Activated T-cell treated with anti-CD3 and anti-CD28 coated beads, Interleukin-2, amount 50 U/mL, for 4 hours (primary cell): Measurements from ENCODE around the gene AGAP2. TPM values are rescaled to one million over a fixed set of nuclear protein-coding genes. Genes with fewer than 3 reads are reported as not detected.
"Not testable (repeated sequence)": the region's sequence is repeated elsewhere in the genome, so short reads cannot be mapped to it uniquely, and the experiment has no call there.

ENCODE experiments used
- ATAC-seq, 2 donors: fragments of 200-7000 bp; cut with Tn5 transposase; one replicate each; pipeline ENCODE4 v1.10.0; 2021
- DNase-seq: peaks from one replicate; pipeline ENCODE4 v3.0.0-alpha.2; 2020
- H3K27me3 Mint-ChIP-seq: one replicate; pipeline ENCODE4 v1.8.0; 2021; ENCODE audit warnings: low read depth, mixed read lengths
- H3K36me3 Mint-ChIP-seq: one replicate; pipeline ENCODE4 v1.8.0; 2022; ENCODE audit warnings: mixed read lengths; ENCODE audit not compliant: insufficient read depth
- H3K4me1 Mint-ChIP-seq: one replicate; pipeline ENCODE4 v1.8.0; 2021; ENCODE audit warnings: low read depth, mixed read lengths
- H3K4me3 Mint-ChIP-seq: one replicate; pipeline ENCODE4 v1.8.0; 2021; ENCODE audit warnings: mild to moderate bottlenecking, moderate library complexity, mixed read lengths
- H3K9me3 Mint-ChIP-seq: one replicate; pipeline ENCODE4 v1.8.0; 2021; ENCODE audit warnings: mixed read lengths
- total RNA-seq, 3 donors: library from RNA; stranded (reverse); gene quantifications; one replicate each; pipeline ENCODE4 v1.2.1, GENCODE V29; 2021

Gene AGAP2
- total RNA-seq, 3 donors from 2014 or later: 24.4 to 28.1 (median 25.8) TPM

DNA sequence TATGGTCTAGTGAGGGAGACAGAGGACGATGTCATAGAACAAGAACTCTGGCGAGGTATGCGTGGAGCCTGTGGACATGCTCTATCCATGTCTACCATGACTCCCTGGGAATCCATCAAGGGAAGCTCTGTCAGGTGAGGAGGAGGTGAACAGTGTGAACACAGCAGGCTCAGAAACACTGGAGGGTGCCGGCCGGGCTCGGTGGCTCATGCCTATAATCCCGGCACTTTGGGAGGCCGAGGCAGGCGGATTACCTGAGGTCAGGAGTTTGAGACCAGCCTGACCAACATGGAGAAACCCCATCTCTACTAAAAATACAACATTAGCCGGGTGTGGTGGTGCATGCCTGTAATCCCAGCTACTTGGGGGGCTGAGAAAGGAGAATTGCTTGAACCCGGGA is 36.1 kb upstream of the AGAP2 start:
- Mint-ChIP-seq H3K36me3 (peaks cover 20% of the 10 kb centered on the region), H3K4me1 (peaks cover 34% of the 10 kb centered on the region)
- not testable (repeated sequence) for H3K27me3 Mint-ChIP-seq, H3K9me3 Mint-ChIP-seq, DNase-seq, H3K4me3 Mint-ChIP-seq, ATAC-seq

DNA sequence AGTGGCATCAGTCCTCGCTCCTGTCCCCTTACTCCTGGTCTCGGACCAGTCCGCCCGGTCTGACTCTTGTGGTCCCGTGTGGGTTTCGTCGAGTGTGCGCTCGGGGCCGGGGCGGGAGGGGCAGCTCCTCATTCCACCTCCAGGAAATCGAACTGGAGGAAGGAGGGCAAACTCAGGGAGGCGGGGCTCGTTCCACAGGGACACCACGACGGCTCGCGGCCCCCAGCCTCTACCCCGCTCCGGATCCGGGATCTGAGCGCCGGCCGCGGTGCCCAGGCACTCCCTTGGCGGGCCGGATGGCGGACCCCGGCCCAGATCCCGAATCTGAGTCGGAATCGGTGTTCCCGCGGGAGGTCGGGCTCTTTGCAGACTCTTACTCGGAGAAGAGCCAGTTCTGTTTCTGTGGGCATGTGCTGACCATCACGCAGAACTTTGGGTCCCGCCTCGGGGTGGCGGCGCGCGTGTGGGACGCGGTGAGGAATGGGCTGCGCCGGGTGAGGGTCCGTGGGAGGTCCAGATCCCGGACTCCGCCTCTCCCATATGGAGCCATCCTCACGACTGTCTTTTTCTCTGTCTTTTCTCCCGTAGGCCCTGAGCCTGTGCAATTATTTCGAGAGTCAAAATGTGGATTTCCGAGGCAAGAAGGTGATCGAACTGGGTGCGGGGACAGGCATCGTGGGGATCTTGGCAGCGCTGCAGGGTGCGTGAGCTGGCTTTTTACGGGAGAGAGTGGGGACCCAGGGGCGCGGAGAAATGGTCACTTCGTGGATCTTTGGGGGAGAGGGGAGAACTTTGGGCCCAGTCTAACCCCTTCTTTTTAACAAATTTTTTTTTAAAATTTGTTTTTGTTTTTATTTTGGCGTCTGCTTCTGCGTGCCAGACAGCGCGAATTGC is 34.1 kb upstream of the AGAP2 start, which contains the start of gene EEF1AKMT3:
Gene EEF1AKMT3 (plus strand): TSS at position 186 of the 894 bp plus-strand sequence. CDS start 111 bp downstream, at position 297.
- peaks cover 25% of the 10 kb centered on the region for H3K4me1 Mint-ChIP-seq
- DNase-seq (no peak), ATAC-seq (peak; percentile 26 to 31)
- peaks cover 31% of the 10 kb centered on the region for H3K36me3 Mint-ChIP-seq
- no peaks in the 10 kb centered on the region for H3K9me3 Mint-ChIP-seq
- H3K27me3 Mint-ChIP-seq: no peaks in the 10 kb centered on the region
- H3K4me3 Mint-ChIP-seq: peak within 1 kb of the TSS; percentile 98

DNA sequence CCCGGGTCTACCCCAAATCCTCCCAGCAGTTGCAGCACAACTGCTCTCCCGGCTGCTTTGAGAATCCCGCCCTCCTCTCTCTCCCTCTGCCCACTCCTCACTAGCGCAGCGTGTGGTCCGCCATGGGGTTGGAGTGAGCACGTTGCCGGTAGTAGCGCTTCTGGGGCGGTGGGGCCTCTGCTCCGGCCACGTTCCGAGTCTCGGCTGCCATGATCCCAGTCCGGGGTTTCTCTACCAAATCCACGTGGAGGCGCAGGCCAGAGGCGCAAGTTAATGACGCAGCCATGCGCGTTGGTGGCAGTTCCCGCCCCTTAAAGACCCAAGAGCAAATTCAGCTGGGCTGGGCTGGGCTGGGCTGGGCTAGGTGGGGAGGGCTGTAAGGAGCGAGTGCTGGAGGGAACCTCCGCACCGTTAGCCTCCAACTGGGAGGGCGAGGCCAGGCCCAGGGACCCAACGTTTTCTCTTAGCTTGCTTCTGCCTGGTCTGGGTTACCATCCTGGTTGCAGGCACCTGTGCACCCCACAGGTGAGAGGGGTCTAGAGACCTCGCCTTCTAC is 33.4 kb upstream of the AGAP2 start, which contains the start of gene METTL1:
Gene METTL1 (minus strand): TSS at position 233 of the 556 bp plus-strand sequence. CDS start 22 bp downstream, at position 211.
- Mint-ChIP-seq H3K4me3 (peak within 1 kb of the TSS; percentile 98), H3K36me3 (peaks cover 31% of the 10 kb centered on the region), H3K4me1 (peaks cover 26% of the 10 kb centered on the region), H3K9me3 (no peaks in the 10 kb centered on the region), H3K27me3 (peaks cover 2% of the 10 kb centered on the region)
- DNase-seq (peak; percentile 90), ATAC-seq (peak; percentile 88)

DNA sequence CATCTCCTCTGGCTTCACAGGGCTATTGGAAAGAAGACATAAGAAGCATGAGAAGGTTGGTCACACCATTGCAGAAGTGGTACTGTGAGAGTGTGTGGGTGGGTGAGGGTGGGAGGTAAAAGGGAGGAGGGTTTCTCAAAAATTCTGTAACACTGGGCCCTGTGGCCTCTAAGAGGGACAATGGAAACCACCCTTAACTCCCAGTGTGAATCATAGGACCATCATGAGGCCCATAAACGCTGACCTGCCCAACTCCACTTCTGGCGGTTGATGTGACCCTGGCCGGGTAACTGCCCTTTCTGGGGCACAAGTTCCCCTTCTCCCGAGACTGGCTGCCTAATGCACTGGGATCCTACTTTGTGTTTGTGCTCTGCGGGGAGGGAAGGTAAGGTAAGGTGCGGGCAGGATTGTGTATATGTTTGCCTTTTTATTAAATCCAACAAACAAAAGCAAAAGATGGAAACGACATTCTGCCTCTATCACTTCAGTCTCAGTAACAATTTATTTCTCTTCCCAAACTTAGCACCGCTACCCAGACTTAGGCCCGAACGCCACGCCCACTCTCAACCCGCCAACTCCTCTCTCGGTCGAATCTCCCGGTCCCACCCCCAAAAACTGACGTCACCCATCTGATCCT is 32.8 kb upstream of the AGAP2 start:
- H3K27me3 Mint-ChIP-seq: peaks cover 7% of the 10 kb centered on the region

GRCh38 chr12:57770734-57771133 is 32.2 kb upstream of the AGAP2 start:
- H3K27me3 Mint-ChIP-seq: peaks cover 10% of the 10 kb centered on the region
- no peak for DNase-seq
- peaks cover 29% of the 10 kb centered on the region for H3K36me3 Mint-ChIP-seq
- peaks cover 37% of the 10 kb centered on the region for H3K4me1 Mint-ChIP-seq
- no peak for ATAC-seq
- H3K4me3 Mint-ChIP-seq: peak overlapping the region; percentile 98
- no peaks in the 10 kb centered on the region for H3K9me3 Mint-ChIP-seq

More for the DNA sequence above, 32.8 kb upstream of the AGAP2 start:
- Mint-ChIP-seq H3K4me3 (peak overlapping the region; percentile 98), H3K4me1 (peaks cover 32% of the 10 kb centered on the region), H3K36me3 (peaks cover 31% of the 10 kb centered on the region), H3K9me3 (no peaks in the 10 kb centered on the region)
- DNase-seq (peak; percentile 91), ATAC-seq (peak; percentile 80 to 83)

GRCh38 chr12:57769594-57769993 is 31.1 kb upstream of the AGAP2 start:
- Mint-ChIP-seq H3K4me3 (peak overlapping the region; percentile 49), H3K27me3 (peaks cover 15% of the 10 kb centered on the region), H3K36me3 (peaks cover 25% of the 10 kb centered on the region), H3K4me1 (peaks cover 44% of the 10 kb centered on the region), H3K9me3 (no peaks in the 10 kb centered on the region)
- ATAC-seq (no peak), DNase-seq (no peak)

DNA sequence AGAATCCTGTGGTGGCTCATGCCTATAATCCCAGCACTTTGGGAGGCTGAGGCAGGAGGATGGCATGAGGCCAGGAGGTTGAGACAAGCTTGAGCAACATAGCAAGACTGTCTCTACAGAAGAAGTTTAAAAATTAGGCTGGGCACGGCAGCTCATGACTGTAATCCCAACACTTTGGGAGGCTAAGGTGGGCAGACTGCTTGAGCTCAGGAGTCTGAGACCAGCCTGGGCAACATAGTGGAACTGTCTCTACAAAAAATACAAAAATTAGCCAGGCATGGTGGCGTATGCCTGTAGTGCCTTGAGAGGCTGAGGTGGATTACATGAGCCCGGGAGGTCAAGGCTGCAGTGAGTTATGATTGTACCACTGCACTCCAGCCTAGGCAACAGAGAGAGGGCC is 29.3 kb upstream of the AGAP2 start:
- peaks cover 26% of the 10 kb centered on the region for H3K27me3 Mint-ChIP-seq

DNA sequence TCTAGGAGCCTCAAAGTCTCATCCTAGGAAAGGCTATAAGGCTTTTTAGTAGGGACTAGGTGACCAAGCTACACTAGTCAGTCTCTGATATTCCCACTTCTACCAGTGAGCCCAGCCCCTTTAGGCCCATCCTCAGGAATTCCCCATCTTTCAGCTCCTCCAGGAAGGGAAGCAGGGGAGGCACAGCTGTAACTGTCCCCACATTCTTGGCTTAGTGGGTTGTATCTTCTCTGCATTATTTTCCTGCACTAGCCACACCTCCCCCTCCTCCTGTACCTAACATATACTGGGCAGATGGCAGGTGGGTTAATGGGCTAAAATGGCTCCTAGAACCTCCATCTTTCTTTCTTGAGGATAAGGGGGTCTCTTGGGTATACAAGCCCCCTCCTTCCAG is 28.8 kb upstream of the AGAP2 start:
- Mint-ChIP-seq H3K9me3 (no peaks in the 10 kb centered on the region), H3K27me3 (peaks cover 26% of the 10 kb centered on the region), H3K4me3 (no peak overlapping the region), H3K4me1 (peaks cover 44% of the 10 kb centered on the region), H3K36me3 (peaks cover 33% of the 10 kb centered on the region)
- no peak for DNase-seq
- ATAC-seq: no peak

More for the DNA sequence above, 29.3 kb upstream of the AGAP2 start:
- Mint-ChIP-seq H3K36me3 (peaks cover 30% of the 10 kb centered on the region), H3K9me3 (no peaks in the 10 kb centered on the region), H3K4me1 (peaks cover 47% of the 10 kb centered on the region), H3K4me3 (no peak overlapping the region)
- ATAC-seq: no peak
- DNase-seq: no peak

GRCh38 chr12:57766464-57767304 is 28.1 kb upstream of the AGAP2 start, which contains the start of gene CYP27B1:
CYP27B1 (minus strand) TSS chr12:57767078; CDS start chr12:57767041, 37 bp downstream.
- Mint-ChIP-seq H3K36me3 (peaks cover 33% of the 10 kb centered on the region), H3K4me3 (peak within 1 kb of the TSS; percentile 90), H3K9me3 (no peaks in the 10 kb centered on the region), H3K27me3 (peaks cover 26% of the 10 kb centered on the region), H3K4me1 (peaks cover 42% of the 10 kb centered on the region)
- ATAC-seq (peak in 1 of 2 donors; percentile 3), DNase-seq (no peak)

DNA sequence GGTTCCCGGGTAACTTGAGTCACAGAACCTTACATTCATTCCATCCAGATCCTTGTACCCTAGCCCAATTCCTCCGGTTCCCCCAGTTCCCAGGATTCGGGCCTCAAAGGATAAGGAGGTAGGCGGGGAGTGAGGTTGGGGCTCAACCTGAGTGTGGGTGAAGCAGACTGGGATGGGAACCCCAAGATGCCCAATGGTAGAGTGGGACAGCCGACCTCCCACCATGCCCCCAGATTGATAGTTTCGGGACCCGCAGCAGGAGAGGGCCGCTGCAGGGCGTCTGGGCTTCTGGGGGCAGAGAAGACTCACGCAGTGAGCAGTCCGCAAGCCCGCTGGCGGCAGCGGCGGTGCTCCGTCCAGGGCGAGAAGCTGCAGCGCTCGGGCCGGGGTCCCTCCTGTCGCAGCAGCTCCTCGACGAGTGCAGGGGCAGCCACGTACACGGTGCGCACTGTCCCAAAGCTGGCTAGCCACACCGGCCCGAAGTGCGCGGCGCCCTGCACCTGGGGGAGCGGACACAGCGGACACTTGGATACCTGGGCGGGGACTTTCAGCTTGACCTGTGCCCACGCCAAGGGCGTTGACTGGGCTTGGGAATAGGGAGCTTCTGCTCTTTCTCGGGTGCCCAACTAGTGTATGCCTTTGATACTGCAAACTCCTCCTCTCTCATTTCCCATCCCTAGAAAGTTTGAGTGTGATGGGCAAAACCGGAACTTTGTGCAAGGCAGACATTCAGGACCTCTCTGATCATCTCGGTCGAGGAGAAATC is 27.3 kb upstream of the AGAP2 start:
- H3K9me3 Mint-ChIP-seq: no peaks in the 10 kb centered on the region
- H3K4me3 Mint-ChIP-seq: peak overlapping the region; percentile 90
- H3K4me1 Mint-ChIP-seq: peaks cover 37% of the 10 kb centered on the region
- no peak for DNase-seq
- peak; percentile 11 to 18 for ATAC-seq
- H3K27me3 Mint-ChIP-seq: peaks cover 26% of the 10 kb centered on the region
- H3K36me3 Mint-ChIP-seq: peaks cover 32% of the 10 kb centered on the region

DNA sequence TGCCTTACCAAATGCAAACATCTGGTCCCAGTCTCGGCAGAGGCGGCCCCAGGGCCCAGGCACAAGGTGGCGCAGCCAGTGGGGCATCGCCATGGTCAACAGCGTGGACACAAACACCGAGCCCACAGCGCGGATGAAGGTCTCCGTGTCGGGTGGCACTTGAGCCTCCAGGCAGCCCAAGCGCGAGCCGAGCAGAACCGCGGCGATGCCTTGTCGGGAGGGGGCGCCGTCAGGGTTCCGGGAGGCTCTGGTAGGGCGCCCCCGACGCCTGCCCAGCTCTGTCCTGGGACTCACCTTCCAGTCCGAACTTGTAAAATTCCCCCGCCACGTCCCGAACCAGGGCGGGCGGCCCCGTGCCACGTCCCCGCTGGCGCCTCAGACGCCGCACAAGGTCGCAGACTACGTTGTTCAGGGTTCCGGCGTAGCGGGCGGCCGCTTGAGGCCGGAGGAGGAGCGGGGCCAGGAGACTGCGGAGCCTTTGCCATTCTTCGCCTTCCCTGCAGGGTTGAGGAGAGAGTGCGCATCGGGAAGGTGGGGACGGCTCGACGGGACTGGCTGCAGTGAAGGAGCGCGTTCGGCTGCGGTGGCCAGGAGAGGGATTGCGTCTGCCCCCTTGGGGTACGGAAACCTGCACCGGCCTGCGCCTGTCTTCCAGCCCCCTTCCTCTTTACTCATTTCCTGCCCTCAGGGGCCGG is 26.6 kb upstream of the AGAP2 start:
- DNase-seq (peak; percentile 52), ATAC-seq (peak; percentile 74 to 80)
- peaks cover 31% of the 10 kb centered on the region for H3K4me1 Mint-ChIP-seq
- no peaks in the 10 kb centered on the region for H3K9me3 Mint-ChIP-seq
- H3K27me3 Mint-ChIP-seq: peaks cover 26% of the 10 kb centered on the region
- H3K36me3 Mint-ChIP-seq: peaks cover 26% of the 10 kb centered on the region
- H3K4me3 Mint-ChIP-seq: peak overlapping the region; percentile 90

GRCh38 chr12:57764662-57765002 is 26.1 kb upstream of the AGAP2 start:
- Mint-ChIP-seq H3K4me1 (peaks cover 30% of the 10 kb centered on the region), H3K4me3 (peak overlapping the region; percentile 90), H3K27me3 (peaks cover 26% of the 10 kb centered on the region), H3K36me3 (peaks cover 23% of the 10 kb centered on the region), H3K9me3 (no peaks in the 10 kb centered on the region)
- peak; percentile 31 to 32 for ATAC-seq
- no peak for DNase-seq
